K562 (cell line): ENCODE data around the gene VPS11. TPM values are rescaled to one million over a fixed set of nuclear protein-coding genes. Genes with fewer than 3 reads are reported as not detected.

Source experiments
- ATAC-seq: fragments of 200-7000 bp; cut with Tn5 transposase; 3 replicates; pipeline ENCODE4 v1.9.1; 2020; ENCODE audit warnings: moderate library complexity
- BruUV-seq: library from RNA; stranded (reverse); fragments of 400-500 nt; replicated peaks from 2 replicates; lab custom pipeline; 2021; lab: Mats Ljungman, UMichigan
- CTCF ChIA-PET: fragments of 300-600 bp; formaldehyde crosslinking; extraction: SDS; loops from one replicate; lab custom pipeline; 2021; ENCODE audit warnings: low intra/inter-chr PET ratio; lab: Yijun Ruan, JAX
- POLR2A ChIA-PET: fragments of 300-600, 350-650 bp; sonication (Branson Sonifier 250); formaldehyde crosslinking; extraction: SDS; loops from one replicate; lab custom pipeline; 2021; ENCODE audit warnings: antibody characterized with exemption, inconsistent platforms; lab: Yijun Ruan, JAX
- DNase-seq, 4 experiments: peaks; one replicate each; pipeline versions ENCODE4 v3.0.0 to v3.0.0-alpha.2; 2011 to 2018; ENCODE audit warnings: low spot score in 3 of 4, mixed read lengths in 3 of 4; ENCODE audit errors: extremely low read depth in 1 of 4
- FAIRE-seq: peaks from 2 replicates; lab custom pipeline; 2011; peaks lifted over from hg19 to GRCh38; lab: Jason Lieb, UNC
- H2AFZ ChIP-seq: 2 replicates; pipeline ENCODE4 v1.6.0; 2011; ENCODE audit warnings: low read depth, low read length, control low read depth, inconsistent platforms
- H3K27ac ChIP-seq: fragments of 200-600 bp; 3 replicates; pipeline ENCODE4 v1.8.0; 2011; ENCODE audit warnings: low read depth, mild to moderate bottlenecking, control low read depth, inconsistent platforms, low read length, moderate library complexity, mixed read lengths; ENCODE audit errors: extremely low read depth
- H3K27me3 ChIP-seq, 2 experiments: fragments of 300-600 bp in 1 of 2; 2 replicates in 1 of 2; 3 replicates in 1 of 2; pipeline versions ENCODE4 v1.6.0 to v1.8.0; 2011; ENCODE audit warnings: inconsistent platforms in 2 of 2, low read length in 2 of 2, mild to moderate bottlenecking in 1 of 2, mixed read lengths in 1 of 2, moderate library complexity in 1 of 2; ENCODE audit not compliant: control insufficient read depth in 2 of 2, insufficient read depth in 2 of 2
- H3K36me3 ChIP-seq: fragments of 300-600 bp; 3 replicates; pipeline ENCODE4 v1.8.0; 2011; ENCODE audit warnings: mild to moderate bottlenecking, low read length, inconsistent platforms; ENCODE audit not compliant: control insufficient read depth, insufficient read depth
- H3K4me1 ChIP-seq, 2 experiments: fragments of 200-600 bp in 1 of 2; replicated peaks in 1 of 2; 2 replicates in 1 of 2; 3 replicates in 1 of 2; pipeline versions ENCODE4 v1.5.1 to v1.8.0; 2011; ENCODE audit warnings: inconsistent platforms in 2 of 2, low read length in 2 of 2, mild to moderate bottlenecking in 1 of 2, mixed read lengths in 1 of 2, moderate library complexity in 1 of 2; ENCODE audit not compliant: control insufficient read depth in 2 of 2, insufficient read depth in 2 of 2
- H3K4me2 ChIP-seq: 2 replicates; pipeline ENCODE4 v1.6.1; 2011; ENCODE audit warnings: low read length, control low read depth, inconsistent platforms, mixed read lengths; ENCODE audit not compliant: insufficient read depth
- H3K4me3 ChIP-seq: fragments of 200-600 bp; sonication (generic), shearing (Covaris generic); 2 replicates; pipeline ENCODE4 v1.5.1; 2016; ENCODE audit warnings: control low read depth, inconsistent platforms
- H3K79me2 ChIP-seq: fragments of 200-600 bp; 3 replicates; pipeline ENCODE4 v1.8.0; 2011; ENCODE audit warnings: low read length, inconsistent platforms; ENCODE audit not compliant: control insufficient read depth, insufficient read depth
- H3K9ac ChIP-seq, 2 experiments: 2 replicates each; pipeline versions ENCODE4 v1.6.0 to v1.6.1; 2011; ENCODE audit warnings: low read depth in 2 of 2, low read length in 2 of 2, control low read depth in 1 of 2, inconsistent platforms in 1 of 2, mild to moderate bottlenecking in 1 of 2, mixed read lengths in 1 of 2; ENCODE audit not compliant: insufficient read depth in 1 of 2
- H3K9me1 ChIP-seq: one replicate; pipeline ENCODE4 v1.6.0; 2011; ENCODE audit warnings: inconsistent platforms, mild to moderate bottlenecking, low read length, moderate library complexity; ENCODE audit not compliant: control insufficient read depth, insufficient read depth
- H3K9me3 ChIP-seq: replicated peaks from 2 replicates; pipeline ENCODE4 v1.5.1; 2011; ENCODE audit warnings: low read depth, low read length, inconsistent platforms; ENCODE audit not compliant: control insufficient read depth, insufficient read depth
- H4K20me1 ChIP-seq: replicated peaks from 2 replicates; pipeline ENCODE4 v1.6.1; 2011; ENCODE audit warnings: low read length, inconsistent platforms, mixed read lengths; ENCODE audit not compliant: control insufficient read depth, insufficient read depth
- FOXJ3 ChIP-seq: sonication (generic); formaldehyde crosslinking; IDR thresholded peaks from 2 replicates; pipeline ENCODE4 v1.4.0; 2020; ENCODE audit warnings: mild to moderate bottlenecking, missing genetic modification reagents
- HNRNPLL ChIP-seq: fragments of 200-400 bp; formaldehyde crosslinking; IDR thresholded peaks from 2 replicates; pipeline ENCODE4 v1.6.1; 2017; ENCODE audit warnings: low read length, low read depth, mild to moderate bottlenecking; ENCODE audit not compliant: poor library complexity, severe bottlenecking
- POLR2G ChIP-seq: fragments of 200-400 bp; formaldehyde crosslinking; IDR thresholded peaks from 2 replicates; pipeline ENCODE4 v1.6.1; 2017; ENCODE audit warnings: low read depth, mild to moderate bottlenecking, antibody characterized with exemption, low read length, moderate library complexity
- SAP30 ChIP-seq: fragments of 200-600 bp; sonication (generic); IDR thresholded peaks from 2 replicates; pipeline ENCODE4 v1.6.1; 2012; ENCODE audit warnings: borderline replicate concordance, low read depth, mild to moderate bottlenecking, moderate library complexity, low read length, control low read depth, inconsistent platforms; ENCODE audit not compliant: insufficient read depth, poor library complexity, severe bottlenecking
- WHSC1 ChIP-seq: IDR thresholded peaks from one replicate; pipeline ENCODE4 v1.6.1; 2012; ENCODE audit warnings: low read length, control low read depth, inconsistent platforms
- WGBS: fragments of 100-300 bp; shearing (Covaris generic); methylation state at CpG from one replicate; pipeline ENCODE4 v1.1.6; 2016; ENCODE audit warnings: low coverage, mixed read lengths; ENCODE audit not compliant: insufficient coverage; ENCODE audit errors: missing lambda C conversion rate; 5-methylcytosine and 5-hydroxymethylcytosine counted together
- in situ Hi-C: fragments of 300-500 bp; cut with MboI; formaldehyde crosslinking; loops from 4 replicates; pipeline ENCODE4 v1.15.0; 2018; ENCODE audit warnings: inconsistent platforms, mixed read lengths
- intact Hi-C: fragments of 100-400 bp; cut with micrococcal nuclease; formaldehyde crosslinking; loops from 2 replicates; pipeline ENCODE4 v1.14.2; 2022
- polyA plus RNA-seq, 8 experiments: library from polyadenylated mRNA; depleted of rRNA in 4 of 8; stranded (reverse) in 5 of 8; unstranded in 3 of 8; fragments of >200 nt; fragmentation: Nextera tagmentation in 2 of 8; fragmentation: Illumina TruSeq in 1 of 8; extraction: Ambion mirVana in 2 of 8; extraction: Trizol in 1 of 8; gene quantifications; 2 replicates each; pipeline versions ENCODE4 v1.2.1 to v1.2.3, GENCODE V29; 2011 to 2014; ENCODE audit warnings: inconsistent platforms in 1 of 8, missing spikeins in 1 of 8
- total RNA-seq, 7 experiments: library from RNA; depleted of rRNA in 6 of 7; stranded (reverse); fragments of >200 nt in 6 of 7; fragmentation: Illumina TruSeq in 2 of 7; extraction: Trizol in 2 of 7; gene quantifications; 2 replicates each; pipeline versions ENCODE4 v1.2.1 to v1.2.3, GENCODE V29; 2011 to 2021; ENCODE audit warnings: low replicate concordance in 1 of 7
- TF ChIP-seq, protein P1 (sequence below): fragments of 450-650 bp; IDR thresholded peaks from 2 replicates; pipeline ENCODE4 v1.6.1; 2016
- TF ChIP-seq, protein P2 (sequence below): fragments of 450-650 bp; IDR thresholded peaks from 2 replicates; pipeline ENCODE4 v1.6.1; 2016; ENCODE audit warnings: mild to moderate bottlenecking, moderate library complexity

VPS11 gene
- total and polyA plus RNA-seq, 9 of the 15 experiments (the other 6 are each of a cell fraction or from before 2014, with no cell fraction given): 14.1 to 35.5 (median 27.5) TPM

DNA sequence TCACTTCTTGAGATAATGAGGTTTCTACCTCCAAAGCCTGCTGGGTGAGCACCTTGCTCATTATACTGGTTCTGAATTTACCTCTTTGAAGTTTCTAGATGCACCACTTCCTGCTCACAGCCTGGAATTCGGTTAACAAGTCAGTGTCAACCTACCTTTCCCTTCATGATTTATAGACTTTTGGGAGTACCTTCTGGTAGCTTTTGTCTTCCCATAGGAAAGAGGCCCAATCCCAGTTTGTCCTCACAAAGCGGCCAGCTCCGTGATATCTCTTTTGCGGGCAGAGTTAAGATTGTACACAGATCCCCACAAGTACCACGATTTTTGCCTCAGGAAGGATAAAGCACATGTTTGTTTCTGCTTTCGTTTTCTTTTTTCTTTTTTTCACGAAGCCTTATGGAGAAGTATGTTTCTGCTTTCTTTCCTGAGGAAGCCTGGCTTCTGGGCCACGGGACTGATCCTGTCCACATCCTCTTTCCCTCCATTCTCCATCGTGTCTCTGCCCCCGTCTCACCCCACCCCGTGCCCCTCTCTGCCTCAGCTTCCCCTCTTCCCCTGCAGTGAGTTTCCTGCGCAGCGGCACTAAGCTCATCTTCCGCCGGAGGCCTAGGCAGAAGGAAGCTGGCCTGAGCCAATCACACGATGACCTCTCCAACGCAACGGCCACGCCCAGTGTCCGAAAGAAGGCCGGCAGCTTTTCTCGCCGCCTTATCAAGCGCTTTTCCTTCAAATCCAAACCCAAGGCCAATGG lies 48.0 kb downstream of the VPS11 start:
- no peaks in the 10 kb centered on the region for H3K9me3 ChIP-seq
- ATAC-seq: peak; percentile 80
- no TSS peak for BruUV-seq
- H2AFZ ChIP-seq: peak overlapping the region; percentile 69; the same call in 1 of the 2 replicates
- H3K4me3 ChIP-seq: no peak overlapping the region
- peak in 2 of 4 experiments; percentile 63 to 75 for DNase-seq
- H3K79me2 ChIP-seq: peaks cover 2% of the 10 kb centered on the region; the same call in 2 of the 3 replicates
- H3K9ac ChIP-seq: peak overlapping the region; percentile 54 to 80
- 49% methylated on average over 18 of the region's 24 CpGs for WGBS
- peak; percentile 59 for FAIRE-seq
- in situ Hi-C loops (no loop called here), intact Hi-C loops (no loop called here)
- ChIA-PET CTCF (no interaction called here), POLR2A (interaction anchor here (0.6 to 1.3 kb wide), 5 partner anchors 9 to 147 kb away, joined by 3 to 4 read pairs (median 3); partner anchors contain the start of gene C2CD2L)
- H3K9me1 ChIP-seq: no peaks in the 10 kb centered on the region
- H3K4me1 ChIP-seq: peaks cover 9 to 13% of the 10 kb centered on the region in 2 experiments
- H3K27me3 ChIP-seq: no peaks in the 10 kb centered on the region
- H4K20me1 ChIP-seq: peaks cover 4% of the 10 kb centered on the region; the same call in 1 of the 2 replicates
- peak overlapping the region; percentile 50 for H3K4me2 ChIP-seq
- peak overlapping the region; percentile 73 for H3K27ac ChIP-seq
- peaks cover 78% of the 10 kb centered on the region for H3K36me3 ChIP-seq
- TF ChIP-seq, protein P1, sequence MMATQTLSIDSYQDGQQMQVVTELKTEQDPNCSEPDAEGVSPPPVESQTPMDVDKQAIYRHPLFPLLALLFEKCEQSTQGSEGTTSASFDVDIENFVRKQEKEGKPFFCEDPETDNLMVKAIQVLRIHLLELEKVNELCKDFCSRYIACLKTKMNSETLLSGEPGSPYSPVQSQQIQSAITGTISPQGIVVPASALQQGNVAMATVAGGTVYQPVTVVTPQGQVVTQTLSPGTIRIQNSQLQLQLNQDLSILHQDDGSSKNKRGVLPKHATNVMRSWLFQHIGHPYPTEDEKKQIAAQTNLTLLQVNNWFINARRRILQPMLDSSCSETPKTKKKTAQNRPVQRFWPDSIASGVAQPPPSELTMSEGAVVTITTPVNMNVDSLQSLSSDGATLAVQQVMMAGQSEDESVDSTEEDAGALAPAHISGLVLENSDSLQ: peak; percentile 54
- TF ChIP-seq POLR2G: peak; percentile 45; the same call in 1 of the 2 replicates
- TF ChIP-seq WHSC1: no peak
- TF ChIP-seq, protein P2, sequence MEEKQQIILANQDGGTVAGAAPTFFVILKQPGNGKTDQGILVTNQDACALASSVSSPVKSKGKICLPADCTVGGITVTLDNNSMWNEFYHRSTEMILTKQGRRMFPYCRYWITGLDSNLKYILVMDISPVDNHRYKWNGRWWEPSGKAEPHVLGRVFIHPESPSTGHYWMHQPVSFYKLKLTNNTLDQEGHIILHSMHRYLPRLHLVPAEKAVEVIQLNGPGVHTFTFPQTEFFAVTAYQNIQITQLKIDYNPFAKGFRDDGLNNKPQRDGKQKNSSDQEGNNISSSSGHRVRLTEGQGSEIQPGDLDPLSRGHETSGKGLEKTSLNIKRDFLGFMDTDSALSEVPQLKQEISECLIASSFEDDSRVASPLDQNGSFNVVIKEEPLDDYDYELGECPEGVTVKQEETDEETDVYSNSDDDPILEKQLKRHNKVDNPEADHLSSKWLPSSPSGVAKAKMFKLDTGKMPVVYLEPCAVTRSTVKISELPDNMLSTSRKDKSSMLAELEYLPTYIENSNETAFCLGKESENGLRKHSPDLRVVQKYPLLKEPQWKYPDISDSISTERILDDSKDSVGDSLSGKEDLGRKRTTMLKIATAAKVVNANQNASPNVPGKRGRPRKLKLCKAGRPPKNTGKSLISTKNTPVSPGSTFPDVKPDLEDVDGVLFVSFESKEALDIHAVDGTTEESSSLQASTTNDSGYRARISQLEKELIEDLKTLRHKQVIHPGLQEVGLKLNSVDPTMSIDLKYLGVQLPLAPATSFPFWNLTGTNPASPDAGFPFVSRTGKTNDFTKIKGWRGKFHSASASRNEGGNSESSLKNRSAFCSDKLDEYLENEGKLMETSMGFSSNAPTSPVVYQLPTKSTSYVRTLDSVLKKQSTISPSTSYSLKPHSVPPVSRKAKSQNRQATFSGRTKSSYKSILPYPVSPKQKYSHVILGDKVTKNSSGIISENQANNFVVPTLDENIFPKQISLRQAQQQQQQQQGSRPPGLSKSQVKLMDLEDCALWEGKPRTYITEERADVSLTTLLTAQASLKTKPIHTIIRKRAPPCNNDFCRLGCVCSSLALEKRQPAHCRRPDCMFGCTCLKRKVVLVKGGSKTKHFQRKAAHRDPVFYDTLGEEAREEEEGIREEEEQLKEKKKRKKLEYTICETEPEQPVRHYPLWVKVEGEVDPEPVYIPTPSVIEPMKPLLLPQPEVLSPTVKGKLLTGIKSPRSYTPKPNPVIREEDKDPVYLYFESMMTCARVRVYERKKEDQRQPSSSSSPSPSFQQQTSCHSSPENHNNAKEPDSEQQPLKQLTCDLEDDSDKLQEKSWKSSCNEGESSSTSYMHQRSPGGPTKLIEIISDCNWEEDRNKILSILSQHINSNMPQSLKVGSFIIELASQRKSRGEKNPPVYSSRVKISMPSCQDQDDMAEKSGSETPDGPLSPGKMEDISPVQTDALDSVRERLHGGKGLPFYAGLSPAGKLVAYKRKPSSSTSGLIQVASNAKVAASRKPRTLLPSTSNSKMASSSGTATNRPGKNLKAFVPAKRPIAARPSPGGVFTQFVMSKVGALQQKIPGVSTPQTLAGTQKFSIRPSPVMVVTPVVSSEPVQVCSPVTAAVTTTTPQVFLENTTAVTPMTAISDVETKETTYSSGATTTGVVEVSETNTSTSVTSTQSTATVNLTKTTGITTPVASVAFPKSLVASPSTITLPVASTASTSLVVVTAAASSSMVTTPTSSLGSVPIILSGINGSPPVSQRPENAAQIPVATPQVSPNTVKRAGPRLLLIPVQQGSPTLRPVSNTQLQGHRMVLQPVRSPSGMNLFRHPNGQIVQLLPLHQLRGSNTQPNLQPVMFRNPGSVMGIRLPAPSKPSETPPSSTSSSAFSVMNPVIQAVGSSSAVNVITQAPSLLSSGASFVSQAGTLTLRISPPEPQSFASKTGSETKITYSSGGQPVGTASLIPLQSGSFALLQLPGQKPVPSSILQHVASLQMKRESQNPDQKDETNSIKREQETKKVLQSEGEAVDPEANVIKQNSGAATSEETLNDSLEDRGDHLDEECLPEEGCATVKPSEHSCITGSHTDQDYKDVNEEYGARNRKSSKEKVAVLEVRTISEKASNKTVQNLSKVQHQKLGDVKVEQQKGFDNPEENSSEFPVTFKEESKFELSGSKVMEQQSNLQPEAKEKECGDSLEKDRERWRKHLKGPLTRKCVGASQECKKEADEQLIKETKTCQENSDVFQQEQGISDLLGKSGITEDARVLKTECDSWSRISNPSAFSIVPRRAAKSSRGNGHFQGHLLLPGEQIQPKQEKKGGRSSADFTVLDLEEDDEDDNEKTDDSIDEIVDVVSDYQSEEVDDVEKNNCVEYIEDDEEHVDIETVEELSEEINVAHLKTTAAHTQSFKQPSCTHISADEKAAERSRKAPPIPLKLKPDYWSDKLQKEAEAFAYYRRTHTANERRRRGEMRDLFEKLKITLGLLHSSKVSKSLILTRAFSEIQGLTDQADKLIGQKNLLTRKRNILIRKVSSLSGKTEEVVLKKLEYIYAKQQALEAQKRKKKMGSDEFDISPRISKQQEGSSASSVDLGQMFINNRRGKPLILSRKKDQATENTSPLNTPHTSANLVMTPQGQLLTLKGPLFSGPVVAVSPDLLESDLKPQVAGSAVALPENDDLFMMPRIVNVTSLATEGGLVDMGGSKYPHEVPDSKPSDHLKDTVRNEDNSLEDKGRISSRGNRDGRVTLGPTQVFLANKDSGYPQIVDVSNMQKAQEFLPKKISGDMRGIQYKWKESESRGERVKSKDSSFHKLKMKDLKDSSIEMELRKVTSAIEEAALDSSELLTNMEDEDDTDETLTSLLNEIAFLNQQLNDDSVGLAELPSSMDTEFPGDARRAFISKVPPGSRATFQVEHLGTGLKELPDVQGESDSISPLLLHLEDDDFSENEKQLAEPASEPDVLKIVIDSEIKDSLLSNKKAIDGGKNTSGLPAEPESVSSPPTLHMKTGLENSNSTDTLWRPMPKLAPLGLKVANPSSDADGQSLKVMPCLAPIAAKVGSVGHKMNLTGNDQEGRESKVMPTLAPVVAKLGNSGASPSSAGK: peak; percentile 61
- TF ChIP-seq HNRNPLL: peak; percentile 31
- no peak for TF ChIP-seq SAP30
- TF ChIP-seq FOXJ3: no peak
